Measurements from ENCODE around the gene SLC6A13.

GRCh38 chr12:179885-180284 is 82.8 kb downstream of the SLC6A13 start:
- no peak for TF ChIP-seq EZH2 (IDR thresholded peaks at IDR 0.05; ENCODE audit: borderline replicate concordance, insufficient read depth, low read depth, low read length, poor library complexity, severe bottlenecking)
- no peak for TF ChIP-seq CTCF (IDR thresholded peaks at IDR 0.05)

Data from B cell (primary cell).